Lower leg skin (tissue), 3 donors: ENCODE measurements around the gene CHST9.

Experiments used
- POLR2A ChIP-seq, 2 donors: fragments of 450-650 bp; IDR thresholded peaks; one replicate each; pipeline ENCODE4 v1.6.1; 2016 to 2017; ENCODE audit warnings: antibody characterized with exemption in 2 of 2, mild to moderate bottlenecking in 1 of 2, moderate library complexity in 1 of 2
- TF ChIP-seq, protein P1 (sequence below), 3 donors: fragments of 450-650 bp; IDR thresholded peaks; one replicate each; pipeline ENCODE4 v1.5.1; 2016; ENCODE audit warnings: antibody characterized with exemption in 3 of 3, mild to moderate bottlenecking in 3 of 3, moderate library complexity in 2 of 3

DNA sequence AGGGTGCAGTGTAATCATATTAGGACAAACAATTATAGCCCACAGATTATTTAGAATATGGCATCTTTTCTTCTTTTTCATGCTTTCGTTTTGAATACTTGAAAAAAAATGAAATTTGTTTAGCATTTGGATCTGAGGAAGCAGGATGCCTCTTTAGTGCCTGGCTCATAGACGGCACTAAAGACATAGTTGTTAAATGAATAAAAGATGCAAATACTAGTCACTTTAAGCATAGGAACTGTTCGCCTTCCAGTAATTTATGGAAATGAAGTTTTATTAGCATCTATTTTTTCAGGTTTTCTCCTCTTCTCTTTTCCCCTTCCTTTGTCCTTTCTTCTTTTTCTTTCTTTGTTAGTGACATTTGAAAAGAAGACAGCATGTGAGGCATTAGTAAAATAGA, 80.4 kb downstream of the CHST9 start:
- TF ChIP-seq, protein P1, sequence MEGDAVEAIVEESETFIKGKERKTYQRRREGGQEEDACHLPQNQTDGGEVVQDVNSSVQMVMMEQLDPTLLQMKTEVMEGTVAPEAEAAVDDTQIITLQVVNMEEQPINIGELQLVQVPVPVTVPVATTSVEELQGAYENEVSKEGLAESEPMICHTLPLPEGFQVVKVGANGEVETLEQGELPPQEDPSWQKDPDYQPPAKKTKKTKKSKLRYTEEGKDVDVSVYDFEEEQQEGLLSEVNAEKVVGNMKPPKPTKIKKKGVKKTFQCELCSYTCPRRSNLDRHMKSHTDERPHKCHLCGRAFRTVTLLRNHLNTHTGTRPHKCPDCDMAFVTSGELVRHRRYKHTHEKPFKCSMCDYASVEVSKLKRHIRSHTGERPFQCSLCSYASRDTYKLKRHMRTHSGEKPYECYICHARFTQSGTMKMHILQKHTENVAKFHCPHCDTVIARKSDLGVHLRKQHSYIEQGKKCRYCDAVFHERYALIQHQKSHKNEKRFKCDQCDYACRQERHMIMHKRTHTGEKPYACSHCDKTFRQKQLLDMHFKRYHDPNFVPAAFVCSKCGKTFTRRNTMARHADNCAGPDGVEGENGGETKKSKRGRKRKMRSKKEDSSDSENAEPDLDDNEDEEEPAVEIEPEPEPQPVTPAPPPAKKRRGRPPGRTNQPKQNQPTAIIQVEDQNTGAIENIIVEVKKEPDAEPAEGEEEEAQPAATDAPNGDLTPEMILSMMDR (IDR thresholded peaks at IDR 0.05): no peak
- TF ChIP-seq POLR2A (IDR thresholded peaks at IDR 0.05): no peak
